ENCODE results near the gene CTDSPL.

GRCh38 chr3:37938011-37938410 is 76.3 kb downstream of the CTDSPL start:
- TF ChIP-seq POLR2A (IDR thresholded peaks at IDR 0.05; ENCODE audit: low read depth, low read length): no peak
- no peak for TF ChIP-seq POLR2AphosphoS5 (IDR thresholded peaks at IDR 0.05; ENCODE audit: low read depth, low read length)

Measured in GM12892 (cell line).